Measurements from ENCODE around the gene TGFB1. TPM values are rescaled to one million over a fixed set of nuclear protein-coding genes. Genes with fewer than 3 reads are reported as not detected.
A peak's percentile ranks its signal among the peaks of the same experiment; 100 is the strongest.

The TGFB1 gene
- total RNA-seq, 1 experiment from 2014 or later = 54.6 TPM

- intact Hi-C loops (cut with micrococcal nuclease) = loop anchor here (2.0 kb wide), 1 partner anchor 40 kb away; the partner anchor contains the start of gene CCDC97
- no peak for ATAC-seq
- peak overlapping the region; percentile 89; the same call in 1 of the 2 replicates for H3K27ac ChIP-seq (ENCODE audit: low read depth, low read length)
Observed at GRCh38 chr19:41350735-41351338, 2.9 kb downstream of the TGFB1 start.

More at GRCh38 chr19:41350735-41351338, 2.9 kb downstream of the TGFB1 start:
- peak overlapping the region; percentile 95 for H3K4me2 ChIP-seq (ENCODE audit: low read length)
- H3K4me3 ChIP-seq (replicated peaks in 1 of 2; ENCODE audit: low read depth in 1 of 2, low read length in 2 of 2) = peak overlapping the region; percentile 79 to 87
- H4K20me1 ChIP-seq (ENCODE audit: insufficient read depth) = no peaks in the 10 kb centered on the region
- no peaks in the 10 kb centered on the region for H3K9me2 ChIP-seq (ENCODE audit: insufficient read depth)
- H3K27me3 ChIP-seq (ENCODE audit: insufficient read depth, low read length) = no peaks in the 10 kb centered on the region
- no peaks in the 10 kb centered on the region for H3K9me3 ChIP-seq (ENCODE audit: control insufficient read depth in 1 of 2, insufficient read depth in 1 of 2, low read depth in 1 of 2, low read length in 2 of 2)
- peaks cover 42% of the 10 kb centered on the region for H3K79me2 ChIP-seq (ENCODE audit: insufficient read depth, low read length)
- H2AFZ ChIP-seq (ENCODE audit: low read depth, low read length, poor library complexity, severe bottlenecking) = no peak overlapping the region
- H3K36me3 ChIP-seq (ENCODE audit: control insufficient read depth in 1 of 2, insufficient read depth in 2 of 2, low read length in 2 of 2) = peaks cover 4 to 10% of the 10 kb centered on the region in 2 experiments; a peak in 3 of 4 replicates
- BruUV-seq (replicated peaks) = no TSS peak
- RAD21 ChIA-PET (ENCODE audit: low non-redundant PET in 1 of 2, low total read pairs in 2 of 2, uncharacterized antibody in 2 of 2, unreplicated experiment in 2 of 2) = no interaction called here
- CTCF ChIA-PET = interaction anchor here (1.4 to 5.6 kb wide), 3 partner anchors 14 to 87 kb away, joined by 3 to 54 read pairs (median 4); partner anchors contain the start of genes B9D2 and HNRNPUL1
- POLR2A ChIA-PET = interaction anchor here (0.9 kb wide), 1 partner anchor 15 kb away, joined by 4 read pairs; no protein-coding TSS in a partner anchor
- peaks cover 11 to 29% of the 10 kb centered on the region in 2 experiments; a peak in 3 of 4 replicates for H3K4me1 ChIP-seq (ENCODE audit: control insufficient read depth in 1 of 2, insufficient read depth in 2 of 2, low read length in 2 of 2)
- no peak for DNase-seq (ENCODE audit: low read depth, low spot score)
- H3K9ac ChIP-seq (ENCODE audit: low read length) = peak overlapping the region; percentile 83
- no peak for TF ChIP-seq EZH2 (IDR thresholded peaks at IDR 0.05)
- no peak for TF ChIP-seq FOSL1 (IDR thresholded peaks at IDR 0.05; ENCODE audit: low read depth)
- TF ChIP-seq JUND (IDR thresholded peaks at IDR 0.05) = no peak
- TF ChIP-seq RAD21 (IDR thresholded peaks at IDR 0.05; ENCODE audit: low read depth) = no peak
- TF ChIP-seq SIN3A (IDR thresholded peaks at IDR 0.05; ENCODE audit: low read depth) = no peak
- TF ChIP-seq ZNF274 (IDR thresholded peaks at IDR 0.05; ENCODE audit: low read depth, low read length) = no peak
- no peak for TF ChIP-seq CEBPB (IDR thresholded peaks at IDR 0.05; ENCODE audit: low read depth)
- TF ChIP-seq, protein P1, sequence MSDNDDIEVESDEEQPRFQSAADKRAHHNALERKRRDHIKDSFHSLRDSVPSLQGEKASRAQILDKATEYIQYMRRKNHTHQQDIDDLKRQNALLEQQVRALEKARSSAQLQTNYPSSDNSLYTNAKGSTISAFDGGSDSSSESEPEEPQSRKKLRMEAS (IDR thresholded peaks at IDR 0.05) = no peak
- TF ChIP-seq SRF (IDR thresholded peaks at IDR 0.05; ENCODE audit: low read depth) = no peak
- TF ChIP-seq EGR1 (IDR thresholded peaks at IDR 0.05; ENCODE audit: low read depth) = no peak
- no peak for TF ChIP-seq POLR2A (IDR thresholded peaks at IDR 0.05; ENCODE audit: borderline replicate concordance, extremely low read depth, insufficient read depth, insufficient read length)
- TF ChIP-seq, protein P2, sequence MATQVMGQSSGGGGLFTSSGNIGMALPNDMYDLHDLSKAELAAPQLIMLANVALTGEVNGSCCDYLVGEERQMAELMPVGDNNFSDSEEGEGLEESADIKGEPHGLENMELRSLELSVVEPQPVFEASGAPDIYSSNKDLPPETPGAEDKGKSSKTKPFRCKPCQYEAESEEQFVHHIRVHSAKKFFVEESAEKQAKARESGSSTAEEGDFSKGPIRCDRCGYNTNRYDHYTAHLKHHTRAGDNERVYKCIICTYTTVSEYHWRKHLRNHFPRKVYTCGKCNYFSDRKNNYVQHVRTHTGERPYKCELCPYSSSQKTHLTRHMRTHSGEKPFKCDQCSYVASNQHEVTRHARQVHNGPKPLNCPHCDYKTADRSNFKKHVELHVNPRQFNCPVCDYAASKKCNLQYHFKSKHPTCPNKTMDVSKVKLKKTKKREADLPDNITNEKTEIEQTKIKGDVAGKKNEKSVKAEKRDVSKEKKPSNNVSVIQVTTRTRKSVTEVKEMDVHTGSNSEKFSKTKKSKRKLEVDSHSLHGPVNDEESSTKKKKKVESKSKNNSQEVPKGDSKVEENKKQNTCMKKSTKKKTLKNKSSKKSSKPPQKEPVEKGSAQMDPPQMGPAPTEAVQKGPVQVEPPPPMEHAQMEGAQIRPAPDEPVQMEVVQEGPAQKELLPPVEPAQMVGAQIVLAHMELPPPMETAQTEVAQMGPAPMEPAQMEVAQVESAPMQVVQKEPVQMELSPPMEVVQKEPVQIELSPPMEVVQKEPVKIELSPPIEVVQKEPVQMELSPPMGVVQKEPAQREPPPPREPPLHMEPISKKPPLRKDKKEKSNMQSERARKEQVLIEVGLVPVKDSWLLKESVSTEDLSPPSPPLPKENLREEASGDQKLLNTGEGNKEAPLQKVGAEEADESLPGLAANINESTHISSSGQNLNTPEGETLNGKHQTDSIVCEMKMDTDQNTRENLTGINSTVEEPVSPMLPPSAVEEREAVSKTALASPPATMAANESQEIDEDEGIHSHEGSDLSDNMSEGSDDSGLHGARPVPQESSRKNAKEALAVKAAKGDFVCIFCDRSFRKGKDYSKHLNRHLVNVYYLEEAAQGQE (IDR thresholded peaks at IDR 0.05; ENCODE audit: low read depth) = no peak
- no peak for TF ChIP-seq ATF3 (IDR thresholded peaks at IDR 0.05)
- TF ChIP-seq, protein P3, sequence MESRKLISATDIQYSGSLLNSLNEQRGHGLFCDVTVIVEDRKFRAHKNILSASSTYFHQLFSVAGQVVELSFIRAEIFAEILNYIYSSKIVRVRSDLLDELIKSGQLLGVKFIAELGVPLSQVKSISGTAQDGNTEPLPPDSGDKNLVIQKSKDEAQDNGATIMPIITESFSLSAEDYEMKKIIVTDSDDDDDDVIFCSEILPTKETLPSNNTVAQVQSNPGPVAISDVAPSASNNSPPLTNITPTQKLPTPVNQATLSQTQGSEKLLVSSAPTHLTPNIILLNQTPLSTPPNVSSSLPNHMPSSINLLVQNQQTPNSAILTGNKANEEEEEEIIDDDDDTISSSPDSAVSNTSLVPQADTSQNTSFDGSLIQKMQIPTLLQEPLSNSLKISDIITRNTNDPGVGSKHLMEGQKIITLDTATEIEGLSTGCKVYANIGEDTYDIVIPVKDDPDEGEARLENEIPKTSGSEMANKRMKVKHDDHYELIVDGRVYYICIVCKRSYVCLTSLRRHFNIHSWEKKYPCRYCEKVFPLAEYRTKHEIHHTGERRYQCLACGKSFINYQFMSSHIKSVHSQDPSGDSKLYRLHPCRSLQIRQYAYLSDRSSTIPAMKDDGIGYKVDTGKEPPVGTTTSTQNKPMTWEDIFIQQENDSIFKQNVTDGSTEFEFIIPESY (IDR thresholded peaks at IDR 0.05; ENCODE audit: extremely low read depth, insufficient replicate concordance, low read length) = no peak
- no peak for TF ChIP-seq SP1 (IDR thresholded peaks at IDR 0.05; ENCODE audit: low read depth)
- no peak for TF ChIP-seq POLR2AphosphoS5 (IDR thresholded peaks at IDR 0.05; ENCODE audit: low read depth, low read length)
- TF ChIP-seq EZH2phosphoT487 (IDR thresholded peaks at IDR 0.05; ENCODE audit: borderline replicate concordance) = no peak
- TF ChIP-seq, protein P4, sequence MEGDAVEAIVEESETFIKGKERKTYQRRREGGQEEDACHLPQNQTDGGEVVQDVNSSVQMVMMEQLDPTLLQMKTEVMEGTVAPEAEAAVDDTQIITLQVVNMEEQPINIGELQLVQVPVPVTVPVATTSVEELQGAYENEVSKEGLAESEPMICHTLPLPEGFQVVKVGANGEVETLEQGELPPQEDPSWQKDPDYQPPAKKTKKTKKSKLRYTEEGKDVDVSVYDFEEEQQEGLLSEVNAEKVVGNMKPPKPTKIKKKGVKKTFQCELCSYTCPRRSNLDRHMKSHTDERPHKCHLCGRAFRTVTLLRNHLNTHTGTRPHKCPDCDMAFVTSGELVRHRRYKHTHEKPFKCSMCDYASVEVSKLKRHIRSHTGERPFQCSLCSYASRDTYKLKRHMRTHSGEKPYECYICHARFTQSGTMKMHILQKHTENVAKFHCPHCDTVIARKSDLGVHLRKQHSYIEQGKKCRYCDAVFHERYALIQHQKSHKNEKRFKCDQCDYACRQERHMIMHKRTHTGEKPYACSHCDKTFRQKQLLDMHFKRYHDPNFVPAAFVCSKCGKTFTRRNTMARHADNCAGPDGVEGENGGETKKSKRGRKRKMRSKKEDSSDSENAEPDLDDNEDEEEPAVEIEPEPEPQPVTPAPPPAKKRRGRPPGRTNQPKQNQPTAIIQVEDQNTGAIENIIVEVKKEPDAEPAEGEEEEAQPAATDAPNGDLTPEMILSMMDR (IDR thresholded peaks at IDR 0.05 in 2 of 3, conservative IDR thresholded peaks at IDR 0.05 in 1 of 3; ENCODE audit: borderline replicate concordance in 1 of 3, insufficient read depth in 1 of 3, low read depth in 2 of 3, low read length in 2 of 3) = no peak
- no peak for TF ChIP-seq YY1 (IDR thresholded peaks at IDR 0.05; ENCODE audit: extremely low read depth, insufficient replicate concordance, low read depth, low read length)
- TF ChIP-seq ELF1 (IDR thresholded peaks at IDR 0.05; ENCODE audit: borderline replicate concordance, low read depth) = no peak
